ENCODE measurements around the gene OR10C1.
"Not testable (repeated sequence)": the region's sequence is repeated elsewhere in the genome, so short reads cannot be mapped to it uniquely, and the experiment has no call there.

The OR10C1 gene, protein sequence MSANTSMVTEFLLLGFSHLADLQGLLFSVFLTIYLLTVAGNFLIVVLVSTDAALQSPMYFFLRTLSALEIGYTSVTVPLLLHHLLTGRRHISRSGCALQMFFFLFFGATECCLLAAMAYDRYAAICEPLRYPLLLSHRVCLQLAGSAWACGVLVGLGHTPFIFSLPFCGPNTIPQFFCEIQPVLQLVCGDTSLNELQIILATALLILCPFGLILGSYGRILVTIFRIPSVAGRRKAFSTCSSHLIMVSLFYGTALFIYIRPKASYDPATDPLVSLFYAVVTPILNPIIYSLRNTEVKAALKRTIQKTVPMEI

GRCh38 chr6:29439006-29439405 lies at the start of gene OR10C1:
Gene OR10C1 (plus strand): TSS chr6:29439306. CDS start chr6:29440016, 710 bp downstream.
- DNase-seq: no peak

DNA sequence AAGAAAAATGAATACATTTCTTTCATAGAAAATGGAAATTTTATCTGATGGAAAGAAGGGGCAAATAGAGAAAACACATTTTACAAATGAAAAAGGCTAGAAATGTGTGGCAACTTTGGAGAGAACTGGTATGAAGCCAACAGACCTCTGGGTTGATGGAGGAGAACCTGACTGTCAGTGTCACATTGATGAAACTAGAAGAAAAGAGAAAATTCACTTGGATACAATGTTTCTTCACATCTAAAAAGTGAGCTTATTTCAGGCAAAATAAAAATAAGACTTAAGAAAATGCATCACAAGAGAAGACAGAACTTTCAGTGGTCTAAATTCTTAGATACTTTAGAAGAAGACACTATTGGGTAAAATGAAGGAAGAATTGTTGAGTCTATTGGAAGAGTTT lies 43.8 kb upstream of the OR10C1 start, which contains the start of gene OR12D2:
OR12D2 (plus strand) TSS at position 301 of the 400 bp plus-strand sequence. CDS start 1,069 bp downstream, outside the sequence.
- no peak for DNase-seq

DNA sequence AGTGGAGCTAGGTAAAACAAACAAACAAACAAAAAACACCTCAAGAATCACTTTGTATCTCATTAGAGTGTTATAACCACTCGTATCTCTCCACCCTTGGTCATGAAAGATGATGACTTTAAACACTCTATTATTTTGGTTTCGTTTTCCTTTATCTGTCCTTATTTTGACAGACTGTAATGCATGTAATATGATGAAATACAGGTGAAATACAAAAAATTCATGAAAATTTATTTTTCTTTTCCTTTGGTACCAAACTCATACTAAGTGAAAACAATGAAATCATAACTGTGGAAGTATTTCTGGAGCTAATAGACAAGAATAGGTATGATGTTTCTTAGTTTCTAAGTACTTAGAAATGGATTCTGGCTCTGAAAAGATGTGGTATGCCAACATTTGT lies 39.6 kb upstream of the OR10C1 start:
- DNase-seq: no peak

- no peak for DNase-seq
Measured at GRCh38 chr6:29403801-29404200, 35.3 kb upstream of the OR10C1 start.

GRCh38 chr6:29414588-29414987 lies 24.5 kb upstream of the OR10C1 start, which contains the start of gene OR12D1:
Gene OR12D1 (plus strand): TSS chr6:29414928.
- no peak for DNase-seq

- DNase-seq: no peak
Measured at GRCh38 chr6:29419516-29419915, 19.6 kb upstream of the OR10C1 start.

- DNase-seq: no peak
Measured at GRCh38 chr6:29424168-29424567, 14.9 kb upstream of the OR10C1 start.

- DNase-seq: no peak
Measured at GRCh38 chr6:29424575-29424974, 14.5 kb upstream of the OR10C1 start.

DNA sequence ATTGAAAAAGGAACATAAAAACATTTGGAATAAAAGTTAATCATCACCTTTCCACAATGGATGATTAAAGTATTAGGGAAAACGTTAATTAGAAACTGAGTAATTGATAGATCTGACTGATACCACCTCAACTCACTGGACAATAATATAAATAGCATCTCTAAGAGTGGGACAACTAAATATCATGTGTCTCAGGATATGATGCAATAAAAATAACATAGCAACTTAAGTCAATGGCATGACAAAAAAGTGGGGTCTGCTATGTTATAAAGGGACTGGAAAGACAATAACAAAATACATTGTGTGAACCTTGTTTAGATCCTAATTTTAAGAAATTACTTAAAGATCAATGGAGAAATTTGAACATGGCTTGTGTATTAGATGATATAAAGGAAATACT lies 14.0 kb upstream of the OR10C1 start:
- DNase-seq: no peak

GRCh38 chr6:29426654-29427053 lies 12.5 kb upstream of the OR10C1 start:
- no peak for DNase-seq

- DNase-seq: not testable (repeated sequence)
Measured at GRCh38 chr6:29436730-29437129, 2.4 kb upstream of the OR10C1 start.

- DNase-seq: no peak
Measured at GRCh38 chr6:29442719-29443118, 3.6 kb downstream of the OR10C1 start.

- DNase-seq: not testable (repeated sequence)
Measured at GRCh38 chr6:29444031-29444430, 4.9 kb downstream of the OR10C1 start.

GRCh38 chr6:29447670-29448069 lies 8.6 kb downstream of the OR10C1 start:
- no peak for DNase-seq

GRCh38 chr6:29451471-29452193 lies 12.5 kb downstream of the OR10C1 start:
- DNase-seq: no peak

GRCh38 chr6:29456971-29457370 lies 17.9 kb downstream of the OR10C1 start, which contains the start of the genes OR11A1 and OR2H1:
Gene OR11A1 (minus strand): TSS chr6:29457071. CDS start chr6:29427641, 29,430 bp downstream.
Gene OR2H1 (plus strand): TSS chr6:29457155. CDS start chr6:29461770, 4,615 bp downstream.
- no peak for DNase-seq

- DNase-seq: no peak
Measured at GRCh38 chr6:29461021-29461814, 22.1 kb downstream of the OR10C1 start.

- no peak for DNase-seq
Measured at GRCh38 chr6:29462022-29462421, 22.9 kb downstream of the OR10C1 start.

- no peak for DNase-seq
Measured at GRCh38 chr6:29465279-29465678, 26.2 kb downstream of the OR10C1 start.

DNA sequence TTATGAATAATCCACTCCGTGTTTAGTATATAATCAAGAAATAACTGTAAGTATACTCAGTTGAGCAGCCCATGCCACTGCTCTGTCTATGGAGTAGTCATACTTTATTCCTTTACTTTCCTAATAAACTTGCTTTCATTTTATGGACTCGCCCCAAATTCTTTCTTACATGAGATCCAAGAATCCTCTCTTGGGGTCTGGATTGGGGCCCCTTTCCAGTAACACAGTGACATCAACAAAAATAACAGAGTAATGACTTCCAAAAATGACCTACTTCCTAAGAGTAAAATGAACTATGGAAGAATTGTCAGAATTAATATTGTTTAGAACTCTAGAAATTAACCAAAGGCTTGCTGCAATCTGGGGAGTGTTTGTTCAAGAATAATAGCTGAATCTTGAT lies 26.7 kb downstream of the OR10C1 start:
- DNase-seq: no peak

- DNase-seq: no peak
Measured at GRCh38 chr6:29466241-29466640, 27.1 kb downstream of the OR10C1 start.

GRCh38 chr6:29474996-29475395 lies 35.9 kb downstream of the OR10C1 start:
- DNase-seq: no peak

DNA sequence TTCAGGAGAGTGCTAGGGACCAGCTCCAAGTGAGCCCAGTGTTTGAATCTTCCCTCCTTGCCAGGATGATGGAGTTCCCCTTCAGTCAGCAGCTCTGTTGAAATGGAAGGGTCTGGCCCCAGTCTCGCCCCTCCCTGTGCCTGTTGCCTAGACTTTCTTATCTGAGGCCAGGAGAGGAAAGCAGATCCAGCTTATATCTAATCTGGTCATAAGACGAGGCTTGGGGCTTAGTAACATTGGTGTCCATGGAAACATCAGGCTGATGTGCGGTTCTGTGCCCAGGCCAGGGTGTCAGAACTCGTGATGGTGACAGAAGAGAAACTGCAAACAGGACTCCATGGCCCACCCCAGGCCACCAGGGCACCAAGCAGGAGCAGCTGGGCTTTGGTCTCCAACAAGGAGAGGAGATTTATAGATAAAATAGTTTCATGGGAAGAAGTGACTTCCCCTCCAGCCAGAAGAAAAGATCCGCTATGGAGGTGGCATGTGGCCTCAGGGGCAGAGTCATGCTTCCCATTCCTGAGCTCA lies 38.9 kb downstream of the OR10C1 start:
- no peak for DNase-seq

Measured in NCI-H524 (cell line).